HG03039 (cell line): ENCODE results near the gene SLCO3A1.
A peak's percentile ranks its signal among the peaks of the same experiment; 100 is the strongest.

Experiments used
- ATAC-seq: cut with Tn5 transposase; IDR thresholded peaks from one replicate; pipeline ENCODE4 v1.9.1; 2021; ENCODE audit warnings: mild to moderate bottlenecking, moderate library complexity; ENCODE audit not compliant: unreplicated experiment

The SLCO3A1 gene

GRCh38 chr15:91936927-91937326 lies 83.4 kb downstream of the SLCO3A1 start:
- ATAC-seq = no peak

GRCh38 chr15:91938136-91938535 lies 84.6 kb downstream of the SLCO3A1 start:
- ATAC-seq = no peak

GRCh38 chr15:91939403-91939831 lies 85.9 kb downstream of the SLCO3A1 start:
- ATAC-seq = no peak

- ATAC-seq = no peak
Observed at GRCh38 chr15:91940496-91941381, 87.2 kb downstream of the SLCO3A1 start.

- ATAC-seq = no peak
Observed at GRCh38 chr15:91941871-91942658, 88.6 kb downstream of the SLCO3A1 start.

GRCh38 chr15:91942720-91943394 lies 89.3 kb downstream of the SLCO3A1 start:
- peak; percentile 74 for ATAC-seq

GRCh38 chr15:91944331-91944730 lies 90.8 kb downstream of the SLCO3A1 start:
- no peak for ATAC-seq

GRCh38 chr15:91945385-91945784 lies 91.9 kb downstream of the SLCO3A1 start:
- no peak for ATAC-seq

- ATAC-seq = no peak
Observed at GRCh38 chr15:91946075-91946474, 92.6 kb downstream of the SLCO3A1 start.

GRCh38 chr15:91946581-91947292 lies 93.2 kb downstream of the SLCO3A1 start:
- ATAC-seq = no peak

- ATAC-seq = no peak
Observed at GRCh38 chr15:91947293-91947679, 93.8 kb downstream of the SLCO3A1 start.

GRCh38 chr15:91947683-91948608 lies 94.4 kb downstream of the SLCO3A1 start:
- ATAC-seq = no peak

GRCh38 chr15:91949361-91949760 lies 95.9 kb downstream of the SLCO3A1 start:
- ATAC-seq = no peak

- no peak for ATAC-seq
Observed at GRCh38 chr15:91950054-91950453, 96.5 kb downstream of the SLCO3A1 start.

GRCh38 chr15:91950631-91951329 lies 97.3 kb downstream of the SLCO3A1 start:
- no peak for ATAC-seq

- ATAC-seq = no peak
Observed at GRCh38 chr15:91952216-91952615, 98.7 kb downstream of the SLCO3A1 start.

GRCh38 chr15:91953432-91953831 lies 99.9 kb downstream of the SLCO3A1 start:
- no peak for ATAC-seq

- no peak for ATAC-seq
Observed at GRCh38 chr15:91954292-91954691, 100.8 kb downstream of the SLCO3A1 start.
